NCI-H2227 (cell line): ENCODE data around the gene FHAD1.
A peak's percentile ranks its signal among the peaks of the same experiment; 100 is the strongest.
"Not testable (repeated sequence)": the region's sequence is repeated elsewhere in the genome, so short reads cannot be mapped to it uniquely, and the experiment has no call there.

Experiments
- DNase-seq: peaks from one replicate; lab custom pipeline; 2025; ENCODE audit not compliant: unreplicated experiment; lab: John Stamatoyannopoulos, UW

The FHAD1 gene

DNA sequence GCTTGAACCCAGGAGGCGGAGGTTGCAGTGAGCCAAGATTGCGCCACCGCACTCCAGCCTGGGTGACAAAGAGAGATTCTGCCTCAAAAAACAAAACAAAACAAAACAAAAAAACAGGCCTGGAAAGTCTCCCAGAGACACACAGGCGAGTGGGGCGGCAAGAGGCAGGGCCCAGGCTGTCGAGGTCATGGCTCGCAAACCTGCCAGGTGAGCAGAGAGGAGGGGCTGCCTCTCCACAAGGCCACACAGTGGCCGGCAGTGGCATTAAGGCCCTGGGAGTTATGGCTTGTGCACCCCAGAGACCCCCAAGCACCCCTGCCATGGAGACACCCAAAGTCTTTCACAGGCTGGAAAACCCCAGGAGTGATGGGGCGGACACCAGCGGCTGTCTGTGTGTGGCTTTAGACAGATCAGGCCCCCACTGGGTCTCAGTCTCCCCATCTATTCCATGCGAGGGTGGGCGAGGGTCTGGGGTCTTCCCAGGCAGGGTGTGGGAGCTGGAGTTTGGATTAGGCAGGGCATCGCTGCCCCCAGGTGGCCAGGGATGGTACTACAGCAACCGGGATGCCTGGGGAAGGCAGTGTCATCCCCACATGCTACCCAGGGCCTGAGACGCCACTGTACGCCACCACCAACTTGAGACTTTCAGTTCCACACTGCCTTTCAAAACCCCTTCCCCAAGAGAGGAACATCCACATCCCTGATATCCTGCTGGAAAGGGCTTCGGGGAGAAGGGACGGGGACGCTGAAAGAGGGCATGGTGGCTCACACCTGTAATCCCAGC, 184.0 kb downstream of the FHAD1 start:
- DNase-seq: peak; percentile 68

DNA sequence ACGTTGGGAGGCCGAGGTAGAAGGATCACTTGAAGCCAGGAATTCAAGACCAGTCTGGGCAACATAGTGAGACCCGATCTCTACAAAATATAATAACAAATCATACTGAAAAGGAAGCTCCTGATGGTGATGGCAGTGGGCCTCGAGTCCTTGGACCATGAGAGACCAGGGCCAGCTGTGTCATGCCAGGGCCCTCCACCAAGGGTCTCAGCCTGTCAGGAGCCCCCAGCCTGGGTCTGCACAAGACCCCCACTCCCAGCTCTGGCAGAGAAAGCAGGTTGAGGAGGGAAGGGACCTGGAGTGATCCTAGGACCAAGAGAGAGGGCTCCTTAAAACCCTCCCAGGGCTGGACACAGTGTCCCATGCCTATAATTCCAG, 184.5 kb downstream of the FHAD1 start:
- no peak for DNase-seq

DNA sequence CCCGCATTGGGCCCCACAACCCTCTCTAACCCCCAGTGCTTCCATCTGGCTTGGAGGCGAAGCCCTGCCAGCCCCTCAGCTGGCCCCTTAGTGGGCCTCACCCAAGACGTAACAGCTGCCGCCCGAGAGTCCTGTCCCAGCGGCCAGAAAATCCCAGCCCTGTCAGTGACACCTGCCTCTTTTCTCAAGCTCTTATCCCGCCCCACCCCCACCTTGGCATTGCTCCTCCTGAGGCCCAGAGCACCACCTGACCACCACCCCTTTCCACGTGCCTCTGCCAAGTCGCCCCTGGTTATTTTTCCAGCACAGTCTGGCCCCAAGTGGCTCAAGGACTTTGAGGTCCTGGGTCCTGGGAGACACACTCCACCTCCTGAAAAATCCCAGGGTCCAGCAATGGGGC, 185.3 kb downstream of the FHAD1 start:
- no peak for DNase-seq

DNA sequence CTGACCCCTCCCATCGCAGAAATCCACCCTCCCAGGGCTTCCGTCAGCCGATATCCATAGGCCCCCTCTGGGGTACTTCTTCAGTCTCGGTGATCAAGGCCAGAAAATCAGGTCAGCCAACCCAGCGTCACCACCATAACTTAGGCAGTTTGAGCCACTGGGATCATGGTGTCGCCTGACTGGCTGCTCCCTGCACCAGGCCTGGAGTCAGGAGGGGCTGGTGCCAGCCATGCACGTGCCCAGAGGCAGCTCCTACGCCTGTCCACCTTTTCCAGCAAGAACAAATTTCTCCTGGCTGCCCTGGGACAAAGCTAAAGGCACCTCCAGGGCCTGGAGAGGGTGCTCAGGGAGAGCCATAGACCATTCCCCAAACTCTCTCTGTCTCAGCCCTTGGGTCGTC, 186.4 kb downstream of the FHAD1 start:
- no peak for DNase-seq

DNA sequence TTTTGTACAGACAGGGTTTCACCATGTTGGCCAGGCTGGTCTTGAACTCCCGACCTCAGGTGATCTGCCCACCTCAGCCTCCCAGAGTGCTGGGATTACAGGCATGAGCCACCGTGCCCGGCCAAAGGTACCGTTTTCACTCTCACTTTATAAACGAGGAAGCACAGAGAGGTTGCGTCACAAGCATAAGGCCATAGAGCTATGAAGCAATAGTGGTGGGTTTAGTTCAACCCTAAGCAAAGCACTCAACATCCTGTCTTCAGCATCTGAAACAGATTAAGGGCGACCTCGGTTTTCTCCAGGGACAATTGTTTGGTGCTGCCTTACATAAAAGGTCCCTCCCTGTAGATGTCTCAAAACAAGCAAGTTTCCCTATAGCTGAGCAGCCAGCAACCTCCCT, 187.7 kb downstream of the FHAD1 start:
- DNase-seq: not testable (repeated sequence)

DNA sequence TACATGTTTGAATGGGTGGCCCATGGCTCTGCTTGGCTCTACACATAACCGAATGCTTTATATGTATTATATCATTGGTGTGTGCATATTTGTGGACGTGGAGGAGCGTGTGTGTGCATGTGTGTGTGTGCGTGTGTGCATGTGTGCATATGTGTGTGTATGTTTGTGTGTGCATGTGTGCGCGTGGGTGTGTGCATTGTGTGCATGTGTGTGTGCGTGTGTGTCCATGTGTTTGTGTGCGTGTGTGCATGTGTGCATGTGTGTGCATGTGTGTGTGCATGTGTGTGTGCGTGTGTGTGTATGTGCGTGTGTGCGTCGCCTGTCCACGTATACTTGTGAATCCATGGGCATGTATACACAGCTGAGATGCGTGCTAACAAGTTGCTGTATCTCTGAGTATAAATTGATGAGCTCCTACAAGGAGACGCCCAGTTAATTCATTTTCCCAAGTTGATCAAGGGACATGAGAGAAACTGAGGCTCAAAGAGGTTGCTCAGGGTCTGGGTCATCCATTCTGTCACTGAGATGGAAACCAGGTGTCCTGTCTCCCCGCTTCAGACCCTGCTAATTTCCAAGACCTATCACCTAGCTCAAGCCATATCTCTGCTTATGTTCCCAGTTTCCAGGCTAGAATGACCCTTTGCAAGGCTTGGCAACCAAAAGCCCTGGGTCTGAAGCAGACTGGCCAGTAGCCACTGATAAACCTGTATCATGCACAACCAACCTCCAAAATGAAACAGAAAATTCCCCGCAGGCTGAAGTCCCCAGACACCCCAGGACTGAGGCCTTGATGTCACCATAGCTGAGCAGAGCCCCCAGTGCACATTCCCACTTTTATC, 188.4 kb downstream of the FHAD1 start:
- no peak for DNase-seq

DNA sequence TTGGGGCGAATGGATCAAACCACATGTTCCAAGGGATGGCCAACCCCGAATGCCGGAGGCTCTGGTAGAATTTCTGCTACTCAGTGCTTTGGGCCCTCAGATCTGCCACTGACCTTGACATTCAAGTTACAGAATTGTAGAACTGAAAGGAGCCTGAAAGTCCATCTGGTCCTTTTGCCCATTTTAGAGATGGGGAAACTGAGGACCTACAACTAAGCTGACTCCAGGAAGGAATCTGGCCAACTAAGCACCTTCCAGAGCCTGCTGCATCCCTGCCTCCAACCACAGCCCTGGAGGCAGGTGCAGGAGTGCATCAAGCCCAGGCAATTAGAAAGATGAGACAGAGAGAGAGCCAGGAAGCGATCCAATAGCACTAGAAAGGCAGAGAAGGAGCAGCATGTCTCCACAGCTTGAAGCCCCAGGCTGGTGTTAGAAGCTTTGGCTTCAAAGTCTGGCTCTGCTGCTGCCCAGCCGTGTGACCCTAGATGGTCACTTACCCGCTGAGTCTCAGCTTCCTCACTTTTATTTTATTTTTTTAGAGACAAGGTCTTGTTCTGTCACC, 189.9 kb downstream of the FHAD1 start:
- no peak for DNase-seq

DNA sequence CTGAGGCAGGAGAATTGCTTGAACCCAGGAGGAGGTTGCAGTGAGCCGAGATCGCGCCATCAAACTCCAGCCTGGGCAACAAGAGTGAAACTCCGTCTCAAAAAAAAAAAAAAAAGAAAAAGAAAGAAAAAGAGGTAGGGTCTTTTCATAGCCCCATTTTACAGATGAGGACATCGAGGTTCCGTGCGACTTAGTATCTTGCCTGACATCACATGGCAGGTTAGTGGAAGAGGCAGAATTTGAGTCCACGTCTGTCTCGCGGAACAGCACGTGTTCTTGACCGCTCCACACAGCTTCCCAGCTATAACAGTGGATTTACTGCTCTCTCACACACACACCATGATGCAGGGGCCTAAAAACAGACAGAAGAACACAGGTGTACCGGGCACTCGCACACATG, 192.3 kb downstream of the FHAD1 start:
- DNase-seq: no peak

DNA sequence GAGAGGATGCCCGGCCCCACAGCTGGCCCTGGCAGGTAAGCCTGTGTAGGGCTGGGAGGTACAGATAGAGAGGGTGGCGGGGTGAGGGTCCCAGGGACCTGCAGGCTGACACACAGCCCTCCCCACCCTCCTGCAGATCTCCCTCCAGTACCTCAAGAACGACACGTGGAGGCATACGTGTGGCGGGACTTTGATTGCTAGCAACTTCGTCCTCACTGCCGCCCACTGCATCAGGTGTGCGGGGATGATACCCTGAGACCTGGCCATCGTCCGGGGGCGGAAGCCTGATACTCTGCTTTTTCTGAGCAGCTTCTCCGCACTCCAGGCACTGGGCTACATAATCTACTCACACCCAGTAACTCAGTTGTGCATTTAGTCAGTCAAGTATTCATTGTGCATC, 193.3 kb downstream of the FHAD1 start:
- no peak for DNase-seq

DNA sequence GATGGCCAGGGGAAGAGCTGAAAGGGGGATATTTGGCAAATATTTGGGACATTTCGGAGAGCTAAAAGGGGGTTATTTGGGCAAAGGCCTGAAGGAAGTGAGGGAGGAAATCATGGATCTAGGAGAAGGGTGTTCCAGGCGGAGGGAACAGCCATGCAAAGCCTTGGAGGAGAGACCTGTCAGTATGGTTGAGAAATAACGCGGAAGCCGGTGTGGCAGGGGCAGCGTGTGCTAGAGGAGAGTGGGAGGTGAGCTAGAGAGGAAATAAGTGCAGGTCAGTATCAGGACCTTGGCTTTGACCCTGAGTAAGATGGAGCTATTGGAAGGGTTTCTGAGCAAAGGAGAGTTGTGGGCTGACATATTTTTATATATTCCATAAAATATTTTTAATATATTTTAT, 194.2 kb downstream of the FHAD1 start:
- DNase-seq: no peak

DNA sequence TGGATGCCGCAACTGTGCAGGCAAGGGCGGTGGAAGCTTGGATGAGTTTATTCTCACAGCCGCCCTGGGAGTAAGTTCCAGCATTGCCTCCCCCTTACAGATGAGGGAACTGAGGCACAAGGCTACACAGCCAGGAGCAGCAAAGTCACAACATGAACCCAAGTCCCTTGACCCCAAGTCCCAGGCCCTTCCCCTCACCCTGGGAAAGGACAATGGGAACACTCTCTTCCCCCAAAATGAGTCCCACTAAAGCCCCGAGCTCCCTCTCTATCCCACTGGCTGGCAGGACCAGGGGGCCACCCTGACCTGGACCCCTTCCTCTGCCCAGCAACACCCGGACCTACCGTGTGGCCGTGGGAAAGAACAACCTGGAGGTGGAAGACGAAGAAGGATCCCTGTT, 195.1 kb downstream of the FHAD1 start:
- no peak for DNase-seq

DNA sequence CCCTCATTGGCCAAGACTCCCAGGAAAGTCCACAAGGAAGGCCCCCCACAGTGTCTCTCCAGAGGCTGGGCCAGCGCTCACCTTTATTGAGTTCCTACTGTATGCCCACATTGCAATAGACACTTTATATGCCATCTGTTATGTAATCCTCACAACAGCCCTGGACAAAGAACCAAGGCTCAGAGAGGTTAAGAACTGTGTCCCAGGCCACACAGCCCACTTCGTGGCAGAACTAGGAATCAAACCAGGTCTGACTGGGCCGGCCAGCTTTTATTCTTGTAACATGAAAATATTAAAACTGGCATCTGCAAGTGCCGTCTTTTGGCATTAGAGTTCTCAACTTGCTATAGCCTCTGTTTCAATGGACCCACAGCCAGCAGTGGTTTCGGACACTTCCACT, 195.7 kb downstream of the FHAD1 start:
- DNase-seq: no peak

DNA sequence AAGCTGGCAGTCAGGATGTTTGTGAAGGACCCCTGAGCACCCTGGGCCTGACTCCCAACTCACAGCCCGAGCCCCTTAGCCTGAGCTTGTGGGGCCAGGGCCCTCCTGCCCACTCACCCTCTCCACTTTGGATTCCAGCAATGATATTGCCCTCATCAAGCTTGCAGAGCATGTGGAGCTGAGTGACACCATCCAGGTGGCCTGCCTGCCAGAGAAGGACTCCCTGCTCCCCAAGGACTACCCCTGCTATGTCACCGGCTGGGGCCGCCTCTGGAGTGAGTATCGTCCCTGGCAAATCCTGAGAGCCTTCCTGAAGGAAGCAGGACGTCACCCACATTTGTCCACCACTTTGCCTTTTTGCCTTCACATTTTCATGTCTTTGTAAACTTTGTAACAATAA, 196.3 kb downstream of the FHAD1 start:
- no peak for DNase-seq

DNA sequence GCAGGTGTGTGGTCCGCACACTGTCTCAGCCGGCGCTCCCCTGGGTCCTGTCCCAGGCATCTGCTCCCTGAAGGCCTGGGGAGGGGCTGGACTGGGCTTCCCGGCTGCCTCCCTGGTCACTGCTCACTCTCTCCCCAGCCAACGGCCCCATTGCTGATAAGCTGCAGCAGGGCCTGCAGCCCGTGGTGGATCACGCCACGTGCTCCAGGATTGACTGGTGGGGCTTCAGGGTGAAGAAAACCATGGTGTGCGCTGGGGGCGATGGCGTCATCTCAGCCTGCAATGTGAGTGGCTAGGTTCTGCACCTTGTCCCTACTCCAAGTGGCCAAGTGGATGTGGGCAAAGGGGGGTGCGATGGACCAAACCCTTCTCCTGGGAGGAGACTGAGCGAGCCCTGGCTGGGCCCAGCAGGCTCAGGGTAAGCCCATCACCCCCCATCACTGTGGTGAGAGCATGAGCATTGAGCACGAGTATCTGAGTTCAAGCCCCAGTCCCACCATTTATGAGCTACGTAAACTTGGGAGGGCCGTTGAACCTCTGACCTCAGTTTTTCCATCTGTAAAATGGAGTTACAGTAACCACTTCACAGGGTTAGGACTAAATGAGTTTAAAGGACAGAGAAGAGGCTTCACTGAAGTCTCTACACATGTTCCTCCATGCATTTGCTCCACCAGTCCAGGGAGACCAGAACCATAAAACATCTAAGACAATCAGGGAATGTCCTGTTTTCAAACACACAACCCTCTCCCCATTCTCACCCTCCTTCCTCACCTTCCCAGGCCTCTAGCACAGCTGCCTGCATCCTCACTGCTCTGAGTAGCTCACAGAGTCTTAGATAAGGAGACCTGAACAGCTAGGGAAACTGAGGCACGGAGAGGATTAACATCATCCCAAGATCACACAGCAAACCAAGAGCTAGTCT, 197.7 kb downstream of the FHAD1 start:
- DNase-seq: no peak

DNA sequence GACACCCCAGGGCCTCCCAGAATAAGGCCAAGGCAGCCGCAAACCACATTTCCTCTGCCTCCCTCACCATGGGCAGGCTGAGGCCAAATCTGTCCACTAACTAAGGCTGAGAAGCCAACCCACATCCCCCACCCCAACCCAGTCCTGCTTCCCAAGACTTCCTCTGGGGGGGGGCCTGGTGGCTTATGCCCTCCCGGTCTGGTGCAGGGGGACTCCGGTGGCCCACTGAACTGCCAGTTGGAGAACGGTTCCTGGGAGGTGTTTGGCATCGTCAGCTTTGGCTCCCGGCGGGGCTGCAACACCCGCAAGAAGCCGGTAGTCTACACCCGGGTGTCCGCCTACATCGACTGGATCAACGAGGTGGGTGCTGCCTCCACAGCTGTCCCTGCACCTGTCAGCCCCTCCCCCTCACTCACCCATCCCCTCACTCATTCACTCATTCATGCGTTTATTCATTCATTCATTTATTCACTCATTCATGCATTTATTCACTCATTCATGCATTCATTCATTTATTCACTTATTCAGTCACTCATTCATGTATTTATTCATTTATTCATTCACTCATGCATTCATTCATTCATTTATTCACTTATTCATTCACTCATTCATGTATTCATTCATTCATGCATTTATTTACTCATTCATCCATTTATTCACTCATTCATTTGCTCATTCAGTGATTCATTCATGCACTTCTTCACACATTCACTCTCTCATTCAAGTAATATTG, 198.5 kb downstream of the FHAD1 start:
- DNase-seq: no peak

DNA sequence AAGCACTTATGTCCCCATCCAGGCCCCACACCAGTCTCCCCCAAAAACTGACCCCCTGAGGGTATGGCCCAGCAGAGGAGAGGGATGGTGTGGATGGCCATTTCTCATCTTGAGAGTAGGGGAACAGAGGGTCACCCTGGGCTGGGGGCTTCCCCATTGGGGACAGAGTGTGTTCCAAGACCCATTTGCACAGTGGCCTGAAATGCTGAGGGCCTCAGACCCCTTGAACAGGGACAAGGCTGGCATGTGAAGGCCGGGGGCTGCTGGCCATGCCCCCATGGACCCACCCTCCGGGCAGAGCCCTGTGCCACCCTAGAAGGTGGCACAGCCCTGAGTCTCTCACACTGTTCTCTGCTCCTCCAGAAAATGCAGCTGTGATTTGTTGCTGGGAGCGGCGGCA, 199.2 kb downstream of the FHAD1 start:
- DNase-seq: no peak
